ENCODE results near the gene JPH4. TPM values are rescaled to one million over a fixed set of nuclear protein-coding genes. Genes with fewer than 3 reads are reported as not detected.

JPH4 gene
- total RNA-seq, 1 experiment from 2014 or later = 50.1 TPM

GRCh38 chr14:23562822-23563472, 15.6 kb downstream of the JPH4 start:
- no peak overlapping the region for H3K4me3 Mint-ChIP-seq
- TF ChIP-seq GABPB1 (CRISPR knock-in tag; IDR thresholded peaks at IDR 0.05) (peak; percentile 6; the same call in 1 of the 2 replicates), CTCF (IDR thresholded peaks at IDR 0.05) (peak; percentile 95), ZNF396 (CRISPR knock-in tag; IDR thresholded peaks at IDR 0.05; ENCODE audit: borderline replicate concordance) (no peak)
- no peaks in the 10 kb centered on the region for H3K9me3 Mint-ChIP-seq
- H3K4me1 Mint-ChIP-seq = peaks cover 36% of the 10 kb centered on the region
- ATAC-seq = peak; percentile 49
- peak; percentile 86 for DNase-seq (ENCODE audit: low spot score)
- ChIA-PET CTCF (interaction anchor here (1.3 to 8.7 kb wide), 5 partner anchors 9 to 183 kb away, joined by 3 to 377 read pairs (median 5); no protein-coding TSS in a partner anchor), POLR2A (interaction anchor here (0.6 to 1.7 kb wide), 2 partner anchors 11 to 80 kb away, joined by 3 to 4 read pairs; partner anchors contain the start of gene ZFHX2)
- peaks cover 33% of the 10 kb centered on the region for H3K36me3 Mint-ChIP-seq
- H3K27me3 Mint-ChIP-seq (ENCODE audit: low read depth) = no peaks in the 10 kb centered on the region
- no peak overlapping the region for H3K27ac Mint-ChIP-seq

- H3K4me1 Mint-ChIP-seq = peaks cover 38% of the 10 kb centered on the region
- no peak overlapping the region for H3K4me3 Mint-ChIP-seq
- ATAC-seq (no peak), DNase-seq (ENCODE audit: low spot score) (no peak)
- H3K27me3 Mint-ChIP-seq (ENCODE audit: low read depth) = no peaks in the 10 kb centered on the region
- 0 out of 2 replicates have a peak, but pooled peaks have one; percentile 37 for TF ChIP-seq AR (CRISPR knock-in tag; IDR thresholded peaks at IDR 0.05)
- TF ChIP-seq IRF1 (CRISPR knock-in tag; IDR thresholded peaks at IDR 0.05) = peak; percentile 9; the same call in 1 of the 2 replicates
- TF ChIP-seq NFATC4 (CRISPR knock-in tag; IDR thresholded peaks at IDR 0.05) = no peak
- 0 out of 2 replicates have a peak overlapping the region, but pooled peaks have one; percentile 23 for H3K27ac Mint-ChIP-seq
- H3K9me3 Mint-ChIP-seq = no peaks in the 10 kb centered on the region
- POLR2A ChIA-PET = interaction anchor here (0.6 to 9.0 kb wide), 3 partner anchors 23 to 81 kb away, joined by 3 to 102 read pairs (median 5); no protein-coding TSS in a partner anchor
- peaks cover 36% of the 10 kb centered on the region for H3K36me3 Mint-ChIP-seq
- CTCF ChIA-PET = interaction anchor here (0.9 to 8.7 kb wide), 9 partner anchors 10 to 182 kb away, joined by 3 to 377 read pairs (median 4); partner anchors contain the start of gene JPH4
These were observed 16.4 kb downstream of the JPH4 start for GRCh38 chr14:23561873-23562821.

- DNase-seq (ENCODE audit: low spot score) (no peak), ATAC-seq (no peak)
- POLR2A ChIA-PET = interaction anchor here (0.6 to 9.0 kb wide), 3 partner anchors 23 to 80 kb away, joined by 3 to 102 read pairs (median 5); no protein-coding TSS in a partner anchor
- Mint-ChIP-seq H3K27ac (no peak overlapping the region; the same call in 1 of the 2 replicates), H3K27me3 (ENCODE audit: low read depth) (no peaks in the 10 kb centered on the region; the same call in 1 of the 2 replicates), H3K36me3 (peaks cover 36% of the 10 kb centered on the region), H3K4me1 (peaks cover 40% of the 10 kb centered on the region), H3K4me3 (no peak overlapping the region), H3K9me3 (no peaks in the 10 kb centered on the region)
- CTCF ChIA-PET = interaction anchor here (0.6 to 8.7 kb wide), 8 partner anchors 9 to 181 kb away, joined by 3 to 377 read pairs (median 4); partner anchors contain the start of gene JPH4
- TF ChIP-seq IRF2 (CRISPR knock-in tag; IDR thresholded peaks at IDR 0.05; ENCODE audit: borderline replicate concordance, low read depth) = no peak
- no peak for TF ChIP-seq ATF1 (CRISPR knock-in tag; IDR thresholded peaks at IDR 0.05)
- TF ChIP-seq E2F1 (CRISPR knock-in tag; IDR thresholded peaks at IDR 0.05) = no peak
- TF ChIP-seq FOXK1 (CRISPR knock-in tag; IDR thresholded peaks at IDR 0.05) = no peak
- TF ChIP-seq ZMAT4 (CRISPR knock-in tag; IDR thresholded peaks at IDR 0.05) = no peak
- no peak for TF ChIP-seq TEAD1 (CRISPR knock-in tag; IDR thresholded peaks at IDR 0.05)
- no peak for TF ChIP-seq AR (CRISPR knock-in tag; IDR thresholded peaks at IDR 0.05)
- no peak for TF ChIP-seq TP53 (CRISPR knock-in tag; IDR thresholded peaks at IDR 0.05)
- no peak for TF ChIP-seq ATF3 (CRISPR knock-in tag; conservative IDR thresholded peaks at IDR 0.05)
- no peak for TF ChIP-seq ZNF671 (CRISPR knock-in tag; IDR thresholded peaks at IDR 0.05)
- no peak for TF ChIP-seq ZNF121 (CRISPR knock-in tag; IDR thresholded peaks at IDR 0.05)
- TF ChIP-seq HMGA2 (CRISPR knock-in tag; IDR thresholded peaks at IDR 0.05) = no peak
- no peak for TF ChIP-seq TEAD4 (CRISPR knock-in tag; IDR thresholded peaks at IDR 0.05)
These were observed 17.3 kb downstream of the JPH4 start for GRCh38 chr14:23561259-23561658.

Measured in WTC11 (cell line).